HepG2 (cell line): ENCODE results near the gene ACOT6. TPM values are rescaled to one million over a fixed set of nuclear protein-coding genes. Genes with fewer than 3 reads are reported as not detected.

Source experiments
- AGO1 ChIP-seq: fragments of 200-400 bp; formaldehyde crosslinking; IDR thresholded peaks from 2 replicates; pipeline ENCODE4 v1.6.1; 2017; ENCODE audit warnings: mild to moderate bottlenecking, low read depth, low read length, moderate library complexity; ENCODE audit not compliant: poor library complexity, severe bottlenecking
- FOXA3 ChIP-seq: IDR thresholded peaks from 2 replicates; pipeline ENCODE4 v1.6.1; 2016; ENCODE audit warnings: missing genetic modification reagents, missing compliant biosample characterization
- FOXM1 ChIP-seq: sonication (generic); formaldehyde crosslinking; IDR thresholded peaks from 2 replicates; pipeline ENCODE4 v1.5.0; 2020; ENCODE audit warnings: missing genetic modification reagents
- GLMP ChIP-seq: sonication (generic); formaldehyde crosslinking; IDR thresholded peaks from 2 replicates; pipeline ENCODE4 v1.9.0; 2021; ENCODE audit warnings: missing genetic modification reagents, mild to moderate bottlenecking, borderline replicate concordance
- GPN1 ChIP-seq: sonication (generic); formaldehyde crosslinking; IDR thresholded peaks from 2 replicates; pipeline ENCODE4 v1.5.1; 2020; ENCODE audit warnings: missing genetic modification reagents, borderline replicate concordance
- HDAC6 ChIP-seq: fragments of 200-600 bp; sonication (generic); IDR thresholded peaks from 2 replicates; pipeline ENCODE4 v1.7.0; 2017; ENCODE audit warnings: mild to moderate bottlenecking, antibody characterized with exemption, low read length, low read depth
- HIC2 ChIP-seq: sonication (generic); formaldehyde crosslinking; IDR thresholded peaks from 2 replicates; pipeline ENCODE4 v1.9.0; 2022; ENCODE audit warnings: low read depth, missing genetic modification reagents
- IKZF4 ChIP-seq: sonication (generic); formaldehyde crosslinking; IDR thresholded peaks from 2 replicates; pipeline ENCODE4 v1.5.1; 2020; ENCODE audit warnings: borderline replicate concordance, mild to moderate bottlenecking, low read depth, missing genetic modification reagents; ENCODE audit errors: not compliant biosample characterization
- MIER2 ChIP-seq: IDR thresholded peaks from 2 replicates; pipeline ENCODE4 v1.6.1; 2016; ENCODE audit warnings: missing biosample characterization, missing genetic modification reagents
- PAX8 ChIP-seq: sonication (generic); formaldehyde crosslinking; IDR thresholded peaks from 2 replicates; pipeline ENCODE4 v1.8.0; 2022; ENCODE audit warnings: mild to moderate bottlenecking, missing genetic modification reagents, borderline replicate concordance
- PHB2 ChIP-seq: fragments of 450-650 bp; IDR thresholded peaks from 2 replicates; pipeline ENCODE4 v1.6.1; 2018; ENCODE audit not compliant: partially characterized antibody
- PITX1 ChIP-seq: sonication (generic); formaldehyde crosslinking; IDR thresholded peaks from 2 replicates; pipeline ENCODE4 v1.5.1; 2020; ENCODE audit warnings: mild to moderate bottlenecking, missing genetic modification reagents
- RBFOX2 ChIP-seq: fragments of 200-400 bp; formaldehyde crosslinking; IDR thresholded peaks from 2 replicates; pipeline ENCODE4 v1.6.1; 2017; ENCODE audit warnings: low read depth, mild to moderate bottlenecking, low read length
- SAFB2 ChIP-seq: sonication (generic); formaldehyde crosslinking; IDR thresholded peaks from 2 replicates; pipeline ENCODE4 v1.5.1; 2020; ENCODE audit warnings: missing genetic modification reagents, low read depth, mild to moderate bottlenecking, borderline replicate concordance
- SNAPC4 ChIP-seq: sonication (generic); formaldehyde crosslinking; IDR thresholded peaks from 2 replicates; pipeline ENCODE4 v1.4.0; 2020; ENCODE audit warnings: mild to moderate bottlenecking, missing genetic modification reagents
- ZFAT ChIP-seq: sonication (generic); formaldehyde crosslinking; conservative IDR thresholded peaks from 2 replicates; pipeline ENCODE4 v1.8.1; 2023; ENCODE audit warnings: missing genetic modification reagents, inconsistent platforms
- ZNF280B ChIP-seq: sonication (generic); formaldehyde crosslinking; IDR thresholded peaks from 2 replicates; pipeline ENCODE4 v1.5.0; 2020; ENCODE audit warnings: missing genetic modification reagents, mild to moderate bottlenecking, borderline replicate concordance
- ZNF562 ChIP-seq: sonication (generic); formaldehyde crosslinking; IDR thresholded peaks from 2 replicates; pipeline ENCODE4 v1.8.0; 2022; ENCODE audit warnings: missing genetic modification reagents, borderline replicate concordance
- ZNF629 ChIP-seq: sonication (generic); formaldehyde crosslinking; conservative IDR thresholded peaks from 2 replicates; pipeline ENCODE4 v1.5.0; 2020; ENCODE audit warnings: missing genetic modification reagents
- ZNF672 ChIP-seq: sonication (generic); formaldehyde crosslinking; IDR thresholded peaks from 2 replicates; pipeline ENCODE4 v1.8.1; 2022; ENCODE audit warnings: missing genetic modification reagents
- ZNF792 ChIP-seq: IDR thresholded peaks from 2 replicates; pipeline ENCODE4 v1.6.1; 2016
- ZNF816 ChIP-seq: sonication (generic); formaldehyde crosslinking; IDR thresholded peaks from 2 replicates; pipeline ENCODE4 v1.8.0; 2022; ENCODE audit warnings: missing genetic modification reagents, mild to moderate bottlenecking, borderline replicate concordance
- polyA plus RNA-seq, 8 experiments: library from polyadenylated mRNA; depleted of rRNA in 3 of 8; stranded (reverse) in 7 of 8; unstranded in 1 of 8; fragments of >200 nt; fragmentation: Illumina TruSeq in 4 of 8; extraction: Trizol in 4 of 8; gene quantifications; 2 replicates each; pipeline versions ENCODE4 v1.2.1 to v1.2.3, GENCODE V29; 2011 to 2016; ENCODE audit warnings: low read depth in 4 of 8, missing spikeins in 1 of 8, mixed read lengths in 1 of 8; ENCODE audit not compliant: insufficient read depth in 1 of 8
- total RNA-seq, 5 experiments: library from RNA; depleted of rRNA; stranded (reverse); fragments of >200 nt; fragmentation: Illumina TruSeq; extraction: Trizol; gene quantifications; 2 replicates each; pipeline ENCODE4 v1.2.3, GENCODE V29; 2016; ENCODE audit warnings: low read depth in 1 of 5

ACOT6 gene
- total and polyA plus RNA-seq, 2 of the 13 experiments (the other 11 are each of a cell fraction or from before 2014, with no cell fraction given), result 0.15 to 0.27 TPM

- TF ChIP-seq ZFAT (no peak), HIC2 (CRISPR knock-in tag) (no peak), ZNF562 (no peak), ZNF629 (CRISPR knock-in tag) (peak; percentile 50), ZNF816 (CRISPR knock-in tag) (no peak), PHB2 (no peak), FOXA3 (peak; percentile 62), PAX8 (CRISPR knock-in tag) (no peak), PITX1 (peak; percentile 18; the same call in 1 of the 2 replicates), FOXM1 (CRISPR knock-in tag) (no peak), ZNF280B (CRISPR knock-in tag) (no peak), SNAPC4 (CRISPR knock-in tag) (no peak), RBFOX2 (no peak), GLMP (no peak), ZNF672 (CRISPR knock-in tag) (no peak), ZNF792 (CRISPR knock-in tag) (0 out of 2 replicates have a peak, but pooled peaks have one; percentile 11), GPN1 (CRISPR knock-in tag) (no peak), MIER2 (CRISPR knock-in tag) (no peak), IKZF4 (CRISPR knock-in tag) (no peak), AGO1 (no peak), SAFB2 (CRISPR knock-in tag) (no peak), HDAC6 (no peak)
Observed at GRCh38 chr14:73613419-73613963, 1.2 kb downstream of the ACOT6 start (continued).
